H1 (cell line): ENCODE data around the gene BABAM2. TPM values are rescaled to one million over a fixed set of nuclear protein-coding genes. Genes with fewer than 3 reads are reported as not detected.

Source experiments
- CTCF ChIA-PET: fragments of 300-600 bp; sonication (Branson Sonifier 250); formaldehyde crosslinking; loops from one replicate; lab custom pipeline; 2021; ENCODE audit not compliant: partially characterized antibody; lab: Charles Lee
- POLR2A ChIA-PET: fragments of 300-600 bp; sonication (Branson Sonifier 250); formaldehyde crosslinking; loops from one replicate; lab custom pipeline; 2021; ENCODE audit warnings: inconsistent platforms; ENCODE audit not compliant: partially characterized antibody; lab: Charles Lee
- DNase-seq, 2 experiments: peaks; one replicate each; pipeline versions ENCODE4 v3.0.0 to v3.0.0-alpha.2; 2010 to 2022; ENCODE audit warnings: low spot score in 2 of 2, low read depth in 1 of 2, mixed read lengths in 1 of 2
- FAIRE-seq: peaks from 2 replicates; lab custom pipeline; 2011; peaks lifted over from hg19 to GRCh38; lab: Jason Lieb, UNC
- H2AFZ ChIP-seq: 2 replicates; pipeline ENCODE4 v1.8.1; 2012; ENCODE audit warnings: low read length, inconsistent platforms
- H2AK5ac ChIP-seq: 2 replicates; pipeline ENCODE4 v1.6.1; 2013; ENCODE audit warnings: low read depth, low read length
- H2BK120ac ChIP-seq: replicated peaks from 2 replicates; pipeline ENCODE3; 2013; ENCODE audit warnings: low read depth, low read length, inconsistent platforms
- H2BK12ac ChIP-seq: 2 replicates; pipeline ENCODE4 v1.6.1; 2013; ENCODE audit warnings: low read depth, low read length
- H2BK15ac ChIP-seq: 2 replicates; pipeline ENCODE4 v1.6.1; 2013; ENCODE audit warnings: low read length
- H2BK20ac ChIP-seq: 2 replicates; pipeline ENCODE4 v1.6.1; 2013; ENCODE audit warnings: low read length
- H2BK5ac ChIP-seq: 2 replicates; pipeline ENCODE4 v1.6.1; 2013; ENCODE audit warnings: low read depth, low read length
- H3K14ac ChIP-seq: 2 replicates; pipeline ENCODE4 v1.6.1; 2013; ENCODE audit warnings: inconsistent platforms; ENCODE audit not compliant: insufficient read length
- H3K18ac ChIP-seq: 2 replicates; pipeline ENCODE4 v1.6.1; 2013; ENCODE audit warnings: low read length; ENCODE audit errors: extremely low read depth
- H3K23ac ChIP-seq: 2 replicates; pipeline ENCODE4 v1.6.1; 2013; ENCODE audit warnings: inconsistent platforms; ENCODE audit not compliant: insufficient read length
- H3K23me2 ChIP-seq: 2 replicates; pipeline ENCODE4 v1.6.1; 2013; ENCODE audit warnings: low read depth, low read length
- H3K27ac ChIP-seq: 2 replicates; pipeline ENCODE4 v1.6.1; 2011; ENCODE audit warnings: low read depth, low read length, inconsistent platforms
- H3K27me3 ChIP-seq, 4 experiments: replicated peaks in 1 of 4; 1 replicate in 1 of 4; 2 replicates in 3 of 4; pipeline versions ENCODE4 v1.6.1 to v1.8.1; 2011 to 2013; ENCODE audit warnings: low read length in 3 of 4, mild to moderate bottlenecking in 3 of 4, inconsistent platforms in 2 of 4, mixed read lengths in 2 of 4, moderate library complexity in 1 of 4; ENCODE audit not compliant: control insufficient read depth in 3 of 4, insufficient read depth in 3 of 4; ENCODE audit errors: extremely low read depth in 1 of 4
- H3K36me3 ChIP-seq, 4 experiments: 2 replicates each; pipeline versions ENCODE4 v1.6.1 to v1.8.1; 2011 to 2013; ENCODE audit warnings: mild to moderate bottlenecking in 4 of 4, low read length in 3 of 4, moderate library complexity in 2 of 4, control low read depth in 1 of 4, inconsistent platforms in 1 of 4; ENCODE audit not compliant: insufficient read depth in 4 of 4, control insufficient read depth in 2 of 4
- H3K4ac ChIP-seq: replicated peaks from 2 replicates; pipeline ENCODE3; 2013; ENCODE audit warnings: low read length, low read depth, mixed read lengths, inconsistent platforms; ENCODE audit not compliant: insufficient read length
- H3K4me1 ChIP-seq, 4 experiments: replicated peaks in 1 of 4; 1 replicate in 1 of 4; 2 replicates in 3 of 4; pipeline versions ENCODE4 v1.6.1 to v1.8.1; 2011 to 2013; ENCODE audit warnings: low read length in 3 of 4, inconsistent platforms in 2 of 4, mixed read lengths in 1 of 4; ENCODE audit not compliant: insufficient read depth in 4 of 4, control insufficient read depth in 3 of 4
- H3K4me2 ChIP-seq, 2 experiments: 2 replicates each; pipeline versions ENCODE4 v1.6.1 to v1.8.1; 2011 to 2013; ENCODE audit warnings: low read depth in 2 of 2, low read length in 2 of 2, control low read depth in 1 of 2, inconsistent platforms in 1 of 2, mild to moderate bottlenecking in 1 of 2; ENCODE audit not compliant: insufficient read depth in 1 of 2
- H3K4me3 ChIP-seq, 4 experiments: fragments of 200-600, 300-600 bp in 1 of 4; sonication (generic), shearing (Covaris generic), sonication (Bioruptor Twin) in 1 of 4; 2 replicates each; pipeline versions ENCODE4 v1.5.1 to v1.8.1; 2011 to 2016; ENCODE audit warnings: low read length in 4 of 4, low read depth in 3 of 4, control low read depth in 2 of 4, inconsistent platforms in 2 of 4, mild to moderate bottlenecking in 2 of 4, mixed read lengths in 1 of 4, moderate library complexity in 1 of 4; ENCODE audit not compliant: insufficient read depth in 2 of 4; ENCODE audit errors: extremely low read depth in 1 of 4
- H3K56ac ChIP-seq: replicated peaks from 2 replicates; pipeline ENCODE3; 2013; ENCODE audit warnings: low read depth, mild to moderate bottlenecking, mixed read lengths, low read length, inconsistent platforms; ENCODE audit not compliant: insufficient read length
- H3K79me1 ChIP-seq: 2 replicates; pipeline ENCODE4 v1.6.1; 2013; ENCODE audit warnings: low read depth, low read length, control low read depth
- H3K79me2 ChIP-seq, 2 experiments: 2 replicates each; pipeline versions ENCODE4 v1.6.1 to v1.8.1; 2012 to 2013; ENCODE audit warnings: low read length in 2 of 2, mild to moderate bottlenecking in 2 of 2, inconsistent platforms in 1 of 2; ENCODE audit not compliant: insufficient read depth in 2 of 2, control insufficient read depth in 1 of 2
- H3K9ac ChIP-seq, 4 experiments: replicated peaks in 1 of 4; 1 replicate in 1 of 4; 2 replicates in 3 of 4; pipeline versions ENCODE4 v1.6.1 to v1.8.1; 2011 to 2013; ENCODE audit warnings: low read depth in 3 of 4, low read length in 3 of 4, control low read depth in 2 of 4, mild to moderate bottlenecking in 2 of 4, moderate library complexity in 2 of 4, inconsistent platforms in 1 of 4; ENCODE audit errors: extremely low read depth in 1 of 4
- H3K9me3 ChIP-seq, 2 experiments: 2 replicates each; pipeline versions ENCODE4 v1.6.1 to v1.8.1; 2012 to 2013; ENCODE audit warnings: mild to moderate bottlenecking in 2 of 2, moderate library complexity in 2 of 2, control low read depth in 1 of 2, inconsistent platforms in 1 of 2, low read depth in 1 of 2, low read length in 1 of 2, mixed read lengths in 1 of 2; ENCODE audit not compliant: insufficient read depth in 2 of 2
- H4K20me1 ChIP-seq, 2 experiments: replicated peaks in 1 of 2; 2 replicates each; pipeline versions ENCODE3 to v1.8.1; 2011 to 2013; ENCODE audit warnings: inconsistent platforms in 2 of 2, low read length in 2 of 2, mild to moderate bottlenecking in 1 of 2; ENCODE audit not compliant: insufficient read depth in 2 of 2, control insufficient read depth in 1 of 2
- H4K5ac ChIP-seq: 2 replicates; pipeline ENCODE4 v1.6.1; 2013; ENCODE audit warnings: low read length, low read depth, mixed read lengths, inconsistent platforms; ENCODE audit not compliant: insufficient read length
- H4K8ac ChIP-seq: 2 replicates; pipeline ENCODE4 v1.8.0; 2013; ENCODE audit warnings: mild to moderate bottlenecking, moderate library complexity, low read length, inconsistent platforms; ENCODE audit not compliant: insufficient read depth; ENCODE audit errors: extremely low read depth
- H4K91ac ChIP-seq: replicated peaks from 2 replicates; pipeline ENCODE3; 2013; ENCODE audit warnings: low read length, mixed read lengths, inconsistent platforms; ENCODE audit not compliant: insufficient read length
- ATF3 ChIP-seq: IDR thresholded peaks from 2 replicates; pipeline ENCODE4 v1.6.1; 2011; ENCODE audit warnings: low read depth, mild to moderate bottlenecking, low read length; ENCODE audit not compliant: insufficient read depth
- MAFK ChIP-seq: IDR thresholded peaks from 2 replicates; pipeline ENCODE4 v1.6.1; 2012; ENCODE audit warnings: low read depth, mild to moderate bottlenecking, improper control_type of control experiment, low read length
- RAD21 ChIP-seq, 2 experiments: IDR thresholded peaks in 1 of 2; conservative IDR thresholded peaks in 1 of 2; 2 replicates each; pipeline ENCODE4 v1.6.1; 2011; ENCODE audit warnings: low read depth in 2 of 2, low read length in 2 of 2, improper control_type of control experiment in 1 of 2, inconsistent platforms in 1 of 2, mild to moderate bottlenecking in 1 of 2, moderate library complexity in 1 of 2
- SIN3A ChIP-seq, 2 experiments: IDR thresholded peaks in 1 of 2; conservative IDR thresholded peaks in 1 of 2; 2 replicates each; pipeline ENCODE4 v1.6.1; 2011 to 2012; ENCODE audit warnings: low read length in 2 of 2, improper control_type of control experiment in 1 of 2, low read depth in 1 of 2, mild to moderate bottlenecking in 1 of 2
- USF2 ChIP-seq: IDR thresholded peaks from 2 replicates; pipeline ENCODE4 v1.6.1; 2011; ENCODE audit warnings: low read length, improper control_type of control experiment
- WGBS, 2 experiments: shearing (Covaris generic) in 1 of 2; methylation state at CpG; one replicate each; pipeline versions ENCODE4 v1.1.6 to v1.1.7; 2013 to 2015; ENCODE audit warnings: low lambda C conversion rate in 2 of 2, mixed read lengths in 2 of 2, inconsistent platforms in 1 of 2, low coverage in 1 of 2, missing lambda C conversion rate in 1 of 2; ENCODE audit not compliant: insufficient replicate concordance in 2 of 2, insufficient coverage in 1 of 2, insufficient read length in 1 of 2; ENCODE audit errors: extremely low coverage in 1 of 2, missing lambda C conversion rate in 1 of 2; 5-methylcytosine and 5-hydroxymethylcytosine counted together
- polyA plus RNA-seq, 7 experiments: library from polyadenylated mRNA; depleted of rRNA in 3 of 7; stranded (reverse) in 5 of 7; unstranded in 2 of 7; fragments of >200 nt in 5 of 7; fragments of 200-250 nt in 2 of 7; gene quantifications; 1 replicate in 5 of 7; 2 replicates in 1 of 7; 4 replicates in 1 of 7; pipeline versions ENCODE4 v1.2.1 to v1.2.3, GENCODE V29; 2011 to 2013; ENCODE audit warnings: missing spikeins in 2 of 7, mixed read lengths in 2 of 7
- total RNA-seq: library from RNA; stranded (reverse); fragmentation: NEBNext Ultra II Directional; extraction: Animal tissue kit (Norgen Biotek cat#: 25700); gene quantifications from 2 replicates; pipeline ENCODE4 v1.2.1, GENCODE V29; 2021

BABAM2 gene
- total and polyA plus RNA-seq, 2 of the 8 experiments (the other 6 are each of a cell fraction or from before 2014, with no cell fraction given): 15.8 to 20.9 TPM

- Histone ChIP-seq H3K36me3 (no peaks in the 10 kb centered on the region), H3K4me1 (no peaks in the 10 kb centered on the region), H3K79me2 (no peaks in the 10 kb centered on the region), H2BK15ac (no peak overlapping the region), H3K4me2 (no peak overlapping the region), H4K20me1 (no peaks in the 10 kb centered on the region), H2BK120ac (no peak overlapping the region), H3K9me3 (no peaks in the 10 kb centered on the region), H2BK12ac (no peak overlapping the region), H2AK5ac (no peak overlapping the region), H3K4ac (no peak overlapping the region), H3K27me3 (peaks cover 0 to 1% (median 0%) of the 10 kb centered on the region in 4 experiments; a peak in 1 of 7 replicates), H2BK20ac (no peak overlapping the region), H3K14ac (no peak overlapping the region), H4K8ac (no peak overlapping the region), H3K4me3 (no peak overlapping the region), H3K23me2 (no peaks in the 10 kb centered on the region), H3K27ac (no peak overlapping the region), H3K79me1 (no peaks in the 10 kb centered on the region; the same call in 1 of the 2 replicates), H3K23ac (no peak overlapping the region), H4K5ac (no peak overlapping the region), H2AFZ (no peak overlapping the region), H4K91ac (no peak overlapping the region), H2BK5ac (no peak overlapping the region), H3K9ac (no peak overlapping the region), H3K18ac (no peak overlapping the region), H3K56ac (no peak overlapping the region)
- FAIRE-seq: no peak
- 94% methylated on average over 8 of the region's 8 CpGs; no CpG with 5 or more reads in 1 of the 2 experiments for WGBS, 2 experiments
- DNase-seq: no peak
- CTCF ChIA-PET: interaction anchor here (0.6 kb wide), 1 partner anchor 27 kb away, joined by 4 read pairs; no protein-coding TSS in a partner anchor
- POLR2A ChIA-PET: no interaction called here
- TF ChIP-seq SIN3A (conservative IDR thresholded peaks at IDR 0.05 in 1 of 2, IDR thresholded peaks at IDR 0.05 in 1 of 2; ENCODE audit: low read depth in 1 of 2, low read length in 2 of 2): no peak
- no peak for TF ChIP-seq RAD21 (IDR thresholded peaks at IDR 0.05 in 1 of 2, conservative IDR thresholded peaks at IDR 0.05 in 1 of 2; ENCODE audit: low read depth in 2 of 2, low read length in 2 of 2)
- no peak for TF ChIP-seq MAFK
- no peak for TF ChIP-seq USF2
- TF ChIP-seq ATF3: no peak
Observed at GRCh38 chr2:28045676-28046351, 155.3 kb downstream of the BABAM2 start.
